GM18517 (cell line): ENCODE measurements around the gene SGCD.

Experiments used
- ATAC-seq: cut with Tn5 transposase; IDR thresholded peaks from one replicate; pipeline ENCODE4 v1.9.1; 2021; ENCODE audit warnings: mild to moderate bottlenecking, moderate library complexity; ENCODE audit not compliant: unreplicated experiment

SGCD gene

DNA sequence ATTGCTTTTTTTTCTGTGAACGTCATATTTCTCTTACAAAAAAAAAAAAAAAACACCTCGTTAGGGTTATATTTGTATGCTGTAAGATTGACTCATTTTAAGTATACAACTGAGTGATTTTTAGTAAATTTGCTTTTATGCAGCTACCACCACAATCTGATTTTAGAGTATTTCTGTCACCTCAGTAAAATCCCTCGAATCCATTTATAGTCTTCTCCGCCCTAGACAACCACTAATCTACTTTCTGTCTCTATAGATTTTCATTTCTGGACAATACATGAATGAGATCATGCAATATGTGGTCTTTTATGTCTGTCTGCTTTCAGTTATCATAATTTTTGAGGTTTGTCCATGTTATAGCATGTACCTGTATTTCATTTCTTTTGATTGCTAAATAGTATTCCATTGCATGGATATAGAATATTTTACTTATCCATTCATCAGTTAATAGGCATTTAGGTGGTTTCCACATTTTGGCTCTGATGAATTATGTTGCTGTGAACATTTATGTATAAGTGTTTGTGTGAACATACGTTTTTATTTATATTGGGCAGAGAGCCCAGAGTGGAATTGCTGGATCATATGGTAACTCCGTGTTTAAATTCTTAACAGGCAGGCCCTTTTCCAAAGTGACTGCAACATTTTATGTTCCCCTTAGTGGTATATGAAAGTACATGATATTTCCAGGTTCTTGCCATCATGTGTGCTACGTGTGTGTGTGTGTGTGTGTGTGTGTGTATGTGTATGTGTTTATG is 171.4 kb downstream of the SGCD start:
- no peak for ATAC-seq

DNA sequence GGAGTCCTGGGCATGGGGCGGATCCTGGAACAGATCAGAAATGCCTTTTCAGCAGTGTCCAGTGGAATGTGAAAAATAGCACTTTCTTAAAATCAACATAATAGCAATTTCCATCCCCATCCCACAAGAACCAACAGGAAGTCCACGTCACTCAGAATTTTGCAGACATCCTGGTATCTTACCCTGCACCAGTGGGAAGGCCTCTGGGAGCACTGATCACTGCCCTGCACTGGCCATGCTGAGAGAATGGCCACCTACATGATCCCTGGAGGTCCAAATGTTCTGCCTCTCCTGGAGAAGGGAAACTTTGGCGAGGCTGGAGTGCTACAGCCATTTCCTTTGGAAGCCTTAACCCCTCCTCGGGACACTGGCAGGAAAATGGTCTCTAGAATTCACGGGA is 173.8 kb downstream of the SGCD start:
- ATAC-seq = no peak

DNA sequence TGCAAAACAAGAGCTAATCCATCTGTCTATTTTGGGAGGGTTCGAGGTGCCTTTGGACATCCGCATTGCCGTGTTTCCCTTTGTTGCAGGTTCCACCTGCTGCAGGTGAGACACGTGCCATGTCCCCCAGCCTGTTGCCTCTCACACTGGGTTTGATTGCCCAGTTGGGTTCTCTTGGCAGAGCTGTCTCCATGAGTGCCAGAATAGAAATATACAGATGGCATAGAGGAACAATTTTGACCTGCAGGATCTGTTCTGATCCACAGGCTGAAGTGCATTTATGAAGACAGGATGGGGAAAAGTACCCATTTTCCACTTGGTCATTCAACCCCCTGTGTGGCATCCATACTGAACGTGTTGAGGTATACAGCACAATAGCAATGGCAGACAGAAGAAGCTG is 178.1 kb downstream of the SGCD start:
- no peak for ATAC-seq

DNA sequence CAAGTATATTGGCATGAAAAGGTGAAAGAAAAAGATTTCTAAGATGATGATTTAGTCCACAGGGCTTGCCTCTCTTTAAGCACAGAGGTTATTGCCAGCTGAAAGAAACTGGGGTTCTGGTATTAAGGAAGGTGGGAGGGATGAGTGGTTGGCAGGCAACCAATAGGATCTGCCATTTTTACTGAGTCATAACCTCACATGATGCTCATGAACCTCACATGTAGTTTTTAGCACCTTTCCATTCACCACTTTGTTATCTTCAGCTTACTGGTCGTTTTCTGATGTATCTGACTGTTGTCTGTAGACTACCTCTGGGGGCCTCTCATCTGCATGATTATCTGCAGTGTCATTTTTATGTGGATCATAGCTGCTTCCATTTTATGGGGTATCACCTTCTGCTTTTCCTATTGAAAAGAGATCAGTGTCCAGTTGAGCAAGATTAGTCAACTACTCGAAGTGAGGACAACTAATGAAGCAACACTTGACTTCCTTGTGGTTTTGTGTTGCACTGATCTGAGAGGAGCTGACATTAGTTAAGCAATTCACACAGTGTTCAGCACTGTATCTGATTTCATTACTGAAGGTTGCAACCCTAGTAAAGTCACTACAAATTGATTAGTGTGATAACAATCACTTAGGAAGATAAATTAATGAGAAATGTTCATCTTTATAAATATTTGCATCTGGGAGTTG is 186.3 kb downstream of the SGCD start:
- ATAC-seq = no peak

DNA sequence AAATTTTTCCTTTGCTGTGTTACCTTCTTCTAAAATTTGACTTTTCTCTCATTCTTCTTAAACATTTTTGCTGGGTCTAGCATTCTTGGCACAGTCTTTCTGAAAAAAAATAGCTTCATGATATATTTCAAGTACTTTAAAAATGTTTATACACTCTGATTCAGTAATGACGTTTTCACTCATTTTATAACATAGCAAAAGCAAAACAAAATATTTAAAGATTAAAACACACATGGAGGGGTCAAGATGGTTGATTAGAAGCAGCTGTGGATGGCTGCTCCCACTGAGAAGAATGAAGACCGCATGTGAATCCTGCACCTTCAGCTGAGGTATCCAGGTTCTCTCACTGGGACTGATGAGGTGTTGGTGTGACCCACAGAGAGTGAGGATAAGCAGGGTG is 188.2 kb downstream of the SGCD start:
- ATAC-seq = no peak

DNA sequence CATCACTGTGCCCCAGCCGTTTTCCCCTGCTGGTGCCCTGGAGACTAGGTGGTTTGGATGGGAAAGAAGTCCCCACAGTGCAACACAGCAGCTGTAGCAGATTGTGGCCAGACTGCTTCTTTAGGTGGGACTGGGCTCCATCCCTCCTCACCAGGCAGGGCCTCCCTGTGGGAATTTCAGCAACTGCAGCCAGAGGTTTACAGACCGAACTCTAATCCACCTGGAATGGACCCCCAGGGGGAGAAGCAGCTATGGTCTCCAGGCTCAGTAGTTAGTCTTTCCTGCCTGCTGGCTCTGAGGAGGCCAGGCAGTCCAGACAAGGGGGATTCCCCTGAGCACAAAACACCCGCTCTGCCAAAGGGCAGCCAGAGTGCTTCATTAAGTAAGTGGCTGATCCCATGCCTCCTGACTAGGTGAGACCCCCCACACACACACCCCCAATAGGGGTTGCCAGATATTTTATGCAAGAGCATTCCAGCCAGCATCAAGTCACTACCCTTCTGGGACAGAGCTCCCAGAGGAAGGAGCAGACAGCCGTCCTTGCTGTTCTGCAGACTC is 188.9 kb downstream of the SGCD start:
- no peak for ATAC-seq

DNA sequence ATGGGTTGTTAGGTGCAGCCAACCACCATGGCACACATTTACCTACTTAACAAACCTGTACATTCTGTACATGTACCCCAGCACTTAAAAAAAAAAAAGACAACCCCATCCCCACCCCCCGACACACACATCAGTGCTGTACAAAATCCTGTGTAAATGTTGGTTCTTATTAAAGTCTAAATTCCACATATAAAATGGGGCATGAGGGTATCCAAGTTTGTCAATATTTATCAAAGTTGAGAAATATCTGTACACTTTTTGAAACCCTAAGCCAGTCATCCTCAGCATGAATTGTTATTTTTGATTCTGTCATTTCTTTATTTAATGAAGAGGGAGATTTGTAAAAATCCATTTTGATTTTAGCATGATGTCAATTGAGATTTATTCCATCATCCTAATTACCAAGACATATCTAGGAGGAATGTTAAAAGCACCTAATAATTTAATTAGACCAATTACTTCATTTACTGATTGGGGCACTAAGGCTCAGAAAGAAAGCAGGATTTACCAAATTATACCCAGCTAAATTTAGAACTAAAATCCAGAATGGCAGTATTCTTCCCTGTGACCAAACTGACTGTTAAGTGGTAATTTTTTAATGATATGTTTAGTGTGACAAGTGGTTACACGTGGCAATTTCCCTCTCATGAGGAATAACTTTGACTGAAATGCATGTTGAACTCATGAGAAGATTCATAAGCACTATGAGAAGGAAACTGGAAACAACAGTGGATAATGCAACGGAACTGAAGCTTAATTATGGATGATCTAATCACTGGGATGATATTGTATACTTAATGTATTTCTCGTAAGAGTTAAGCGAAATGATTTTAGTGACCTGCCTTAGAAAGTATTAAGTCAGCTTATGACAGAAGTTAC is 195.9 kb downstream of the SGCD start:
- no peak for ATAC-seq

DNA sequence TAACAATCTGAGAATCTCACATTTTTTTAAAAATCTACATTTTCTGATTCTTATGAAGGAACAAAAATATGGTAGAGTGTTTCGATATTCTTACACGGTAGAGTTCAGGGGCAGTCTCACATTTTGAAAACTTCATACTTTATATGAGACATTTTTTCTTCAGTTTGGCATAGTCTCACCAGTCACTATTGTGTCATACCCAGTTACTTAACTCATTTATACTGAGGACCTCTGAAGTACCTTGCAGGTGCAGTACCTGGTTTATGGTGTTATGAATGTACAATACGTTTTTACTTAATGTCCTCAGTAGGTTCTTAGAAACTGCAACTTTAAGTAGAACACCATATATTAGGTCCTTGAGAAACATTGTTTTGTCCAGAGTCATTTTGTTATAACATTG is 196.6 kb downstream of the SGCD start:
- no peak for ATAC-seq

DNA sequence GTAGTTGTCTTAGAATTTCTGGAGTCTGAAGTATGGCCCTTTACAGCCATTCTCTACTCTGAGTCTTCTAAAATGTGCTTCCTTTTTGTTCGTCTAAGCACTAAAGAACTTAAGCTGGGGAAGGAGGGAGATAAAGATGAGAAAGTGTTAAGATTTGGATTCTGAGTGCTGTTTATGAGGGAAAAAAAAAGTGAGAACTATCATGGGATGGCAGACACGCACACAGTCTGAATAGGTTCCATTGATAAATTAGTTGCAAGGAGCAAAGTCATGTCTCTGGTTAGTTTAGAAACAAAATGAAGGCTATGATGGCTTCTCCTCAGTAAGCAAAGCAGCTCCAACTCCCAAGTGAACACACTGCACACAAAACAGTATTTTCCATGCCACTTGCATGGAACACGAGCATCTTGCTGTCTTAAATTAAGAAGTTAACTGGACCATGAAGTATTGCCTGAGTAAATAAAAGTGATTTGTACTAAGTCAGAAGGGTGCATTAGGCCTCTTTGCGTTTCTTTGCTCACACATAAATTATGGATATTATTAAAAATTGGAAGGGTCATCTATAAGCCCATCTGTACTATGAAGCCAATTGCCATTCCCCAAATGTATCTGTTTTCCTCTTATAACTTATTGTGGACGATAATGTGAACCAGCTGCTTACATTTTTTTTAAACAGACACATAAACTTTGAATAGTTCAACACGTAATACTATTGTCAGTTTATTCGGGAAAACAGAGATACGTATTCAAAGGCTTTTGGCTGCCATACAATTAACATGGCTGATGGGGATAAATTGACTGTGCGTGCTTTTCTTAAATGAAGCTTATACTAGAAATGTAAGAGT is 199.3 kb downstream of the SGCD start:
- ATAC-seq = no peak

DNA sequence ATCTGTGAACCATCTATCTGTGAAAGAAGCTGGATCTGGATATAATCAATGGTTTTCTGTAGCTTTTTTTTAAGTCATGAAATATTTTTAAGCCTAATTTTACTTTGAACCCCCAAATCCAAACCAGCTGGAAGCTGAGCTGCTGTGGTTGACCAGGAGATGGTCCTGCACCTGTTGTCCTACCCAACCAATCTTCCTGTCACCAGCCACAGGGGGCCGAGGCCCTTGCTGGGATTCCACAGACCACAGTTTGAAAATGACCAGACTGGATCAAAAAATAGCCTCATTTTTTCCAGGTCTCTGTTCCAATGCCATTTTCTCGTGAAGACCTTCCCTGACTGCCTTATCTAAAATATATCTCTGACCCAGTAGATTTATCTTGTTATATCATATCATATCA is 200.6 kb downstream of the SGCD start:
- no peak for ATAC-seq

DNA sequence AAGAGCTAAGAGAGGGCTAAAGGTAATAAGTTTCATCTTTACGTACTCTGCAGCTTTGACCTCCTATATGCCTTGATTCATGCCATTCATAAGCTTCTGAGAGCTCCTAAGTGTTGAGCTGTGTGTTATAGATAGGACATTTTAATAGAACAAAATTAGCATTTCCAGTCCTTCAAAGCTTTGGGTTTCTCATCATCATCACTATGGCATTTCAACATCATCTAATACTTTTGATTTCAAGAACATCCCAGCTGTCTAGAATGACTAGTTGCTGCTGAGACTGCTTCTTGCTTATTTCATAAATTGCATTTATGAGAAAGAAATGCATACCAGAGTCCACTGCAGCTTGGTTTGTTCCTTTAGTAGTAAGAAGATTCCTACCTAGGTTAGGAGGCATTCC is 201.7 kb downstream of the SGCD start:
- ATAC-seq = no peak

DNA sequence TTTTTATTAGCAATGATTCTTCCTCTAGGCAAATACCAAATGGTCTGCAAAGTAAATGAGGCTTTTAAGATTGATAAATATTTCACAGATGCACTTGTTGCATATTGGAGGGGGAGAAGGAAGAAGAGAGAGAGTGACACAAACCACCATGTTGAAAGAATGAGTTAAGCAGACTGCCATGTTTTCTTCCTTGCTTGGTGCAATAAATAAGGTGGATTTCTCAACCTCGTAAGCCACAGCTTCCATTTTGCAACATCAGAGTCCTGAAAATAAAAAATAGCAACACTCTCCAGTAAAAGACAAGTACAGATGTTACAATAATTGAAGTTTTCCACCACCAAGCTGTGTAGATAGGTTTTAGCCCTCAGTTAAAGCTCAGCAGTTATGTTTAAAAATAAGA is 202.9 kb downstream of the SGCD start:
- ATAC-seq = no peak

DNA sequence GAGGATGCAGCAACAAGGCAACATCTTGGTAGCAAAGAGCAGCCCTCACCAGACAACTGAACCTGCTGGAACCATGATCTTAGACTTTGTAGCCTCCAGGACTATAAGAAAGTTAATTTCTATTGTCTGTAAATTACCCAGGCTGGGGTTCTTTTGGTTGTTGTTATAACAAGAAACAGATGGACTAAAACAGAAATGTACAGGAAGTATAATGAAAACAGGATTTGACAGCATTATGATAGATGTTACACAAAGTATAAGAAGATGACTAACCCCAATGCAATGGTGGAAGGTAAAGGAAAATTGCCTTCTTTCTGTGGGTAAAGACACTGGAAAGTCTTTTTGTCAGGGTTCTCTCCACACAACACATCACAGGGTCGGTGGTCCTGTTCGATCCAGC is 204.2 kb downstream of the SGCD start:
- no peak for ATAC-seq

DNA sequence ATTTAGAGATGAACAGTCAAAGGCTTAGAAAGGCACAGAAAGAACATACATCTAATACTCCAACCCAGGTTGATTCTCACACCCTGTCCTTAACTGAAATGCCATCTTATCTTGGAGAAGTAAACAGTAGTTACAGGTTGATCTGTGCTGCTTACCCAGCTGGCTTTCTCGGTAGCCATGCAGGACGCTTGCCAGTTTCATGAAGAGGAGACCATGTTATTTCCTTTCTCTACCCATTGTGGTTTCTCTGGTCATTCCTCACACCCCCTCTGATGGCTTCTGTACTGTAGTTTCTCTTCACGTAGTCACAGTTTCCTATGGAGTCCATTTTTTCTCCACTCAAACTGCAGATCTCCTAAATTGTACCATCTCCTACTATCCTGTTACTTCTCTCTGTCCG is 206.0 kb downstream of the SGCD start:
- no peak for ATAC-seq

DNA sequence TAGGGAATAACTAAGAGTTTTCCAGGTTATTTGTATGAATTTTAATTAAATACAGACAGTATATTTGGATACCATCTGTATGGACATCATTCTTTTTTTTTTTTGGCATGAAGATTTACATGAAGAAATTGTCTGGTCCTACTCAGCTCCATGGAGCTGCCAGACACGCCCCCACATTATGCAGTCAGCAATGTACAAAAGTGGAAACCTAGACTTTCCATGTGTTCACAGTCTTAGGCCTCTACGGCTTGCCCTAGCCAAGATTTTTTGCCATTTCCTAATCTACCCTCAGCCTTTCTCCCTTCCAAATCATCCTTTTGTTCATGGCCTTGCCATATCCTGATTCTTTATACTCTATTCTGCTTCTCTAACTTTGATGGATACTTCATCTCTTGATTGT is 207.1 kb downstream of the SGCD start:
- no peak for ATAC-seq

DNA sequence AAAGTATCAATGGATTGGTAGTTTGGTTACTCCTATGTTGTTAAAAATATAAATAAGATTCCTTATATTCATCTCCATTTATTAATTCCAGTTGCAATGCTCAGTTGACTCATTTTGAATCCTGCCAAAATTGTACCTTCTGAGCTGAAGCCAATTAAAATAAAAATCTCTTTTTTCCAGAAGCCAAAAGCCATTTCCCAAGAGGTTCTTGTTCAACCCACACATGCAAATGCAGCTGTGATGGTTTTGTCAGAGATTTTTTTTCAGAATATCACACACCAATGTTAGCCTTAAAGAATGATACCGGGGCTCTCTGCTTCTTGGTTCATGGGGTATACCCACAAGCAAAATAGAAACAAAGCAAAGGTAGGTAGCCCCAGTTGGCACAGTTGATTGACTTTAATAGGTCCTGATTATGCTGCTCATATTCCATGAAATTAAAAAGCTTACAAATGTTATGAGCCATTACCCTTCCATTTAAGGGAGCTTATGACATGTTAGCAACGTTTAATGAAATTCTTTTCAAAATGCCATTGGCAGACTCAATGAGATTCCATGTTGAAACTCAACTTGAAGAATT is 208.0 kb downstream of the SGCD start:
- ATAC-seq = no peak

DNA sequence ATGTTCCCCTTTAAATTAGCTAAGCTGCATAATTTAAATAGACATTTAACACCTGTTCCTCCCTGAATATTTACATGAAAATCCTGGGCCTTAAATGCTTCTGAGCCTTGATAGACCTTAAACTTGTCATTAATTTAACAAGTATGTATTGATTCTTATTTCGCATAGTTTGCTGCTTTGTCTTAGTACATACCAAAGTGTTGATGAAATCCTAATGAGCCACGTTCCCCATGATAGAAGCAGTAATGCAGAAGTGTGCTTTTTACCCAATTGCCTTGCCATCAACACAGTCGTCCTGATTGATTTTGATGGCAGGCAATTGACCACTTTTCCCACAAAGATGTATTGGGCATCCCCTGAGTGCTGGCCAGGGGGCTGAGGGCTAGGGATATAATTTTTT is 213.5 kb downstream of the SGCD start:
- ATAC-seq = no peak

DNA sequence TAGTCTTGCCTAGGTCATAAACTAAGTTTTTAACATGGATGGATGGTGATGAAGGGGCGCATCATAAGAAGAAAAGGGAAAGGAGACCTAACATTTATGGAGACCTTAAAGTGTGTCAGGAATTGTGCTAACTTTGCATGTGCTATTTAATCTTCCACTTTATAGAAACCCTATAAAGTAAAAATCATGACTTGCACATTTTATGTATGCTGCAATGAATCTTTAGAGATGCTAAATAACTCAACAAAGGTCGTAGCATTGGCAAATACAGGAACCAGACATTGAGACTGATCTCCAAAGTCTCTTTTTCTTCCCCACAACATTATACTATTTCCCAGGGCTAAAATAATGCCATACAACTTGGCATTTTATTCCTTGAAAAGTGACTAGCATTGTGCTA is 214.6 kb downstream of the SGCD start:
- ATAC-seq = no peak

DNA sequence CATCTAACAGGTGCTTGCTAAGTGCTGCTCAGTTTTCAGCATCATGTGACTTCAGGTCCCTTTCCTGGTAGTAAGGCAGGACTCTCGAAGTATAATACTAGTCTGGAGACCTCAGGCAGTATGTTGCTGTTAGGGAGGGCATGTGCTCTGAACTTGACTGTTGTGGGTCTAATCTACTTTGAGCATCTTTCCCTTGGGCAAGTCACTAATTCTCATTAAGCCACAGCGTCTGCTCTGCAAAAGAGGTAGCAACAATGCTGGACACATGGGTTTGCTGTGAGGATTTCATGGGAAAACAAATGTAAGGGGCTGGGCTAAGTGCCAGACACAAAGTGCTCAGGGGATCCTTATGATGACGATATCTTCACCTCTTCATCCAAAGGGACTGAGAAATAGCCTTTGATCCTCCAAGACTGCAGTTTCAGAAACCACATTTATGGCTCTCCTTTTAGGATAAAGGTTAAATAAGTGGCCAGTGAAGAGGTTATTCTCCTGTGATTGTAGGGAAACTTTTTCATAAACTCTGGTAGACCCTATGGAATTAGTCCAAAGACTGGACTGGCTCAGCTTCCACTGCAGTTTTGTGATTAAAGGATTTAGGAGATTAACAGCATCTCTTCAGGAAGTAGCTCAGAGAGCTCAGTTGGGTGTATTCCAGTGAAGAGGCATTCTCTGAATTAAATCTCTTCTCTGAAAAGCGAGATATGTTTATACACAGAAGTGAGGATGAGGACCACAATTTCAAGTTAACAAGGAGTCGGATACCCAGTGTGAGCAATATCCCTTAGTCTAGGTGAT is 216.6 kb downstream of the SGCD start:
- no peak for ATAC-seq
